DOHH2 (cell line): ENCODE data around the gene TTI1.

Experiments used
- EZH2phosphoT487 ChIP-seq: fragments of 200-600 bp; sonication (generic); IDR thresholded peaks from 2 replicates; pipeline ENCODE4 v1.6.1; 2017; ENCODE audit warnings: borderline replicate concordance, mild to moderate bottlenecking, antibody characterized with exemption, low read length, moderate library complexity, mixed read lengths
- TF ChIP-seq, protein P1 (sequence below): fragments of 200-600 bp; sonication (generic); IDR thresholded peaks from one replicate; pipeline ENCODE4 v1.5.1; 2014; ENCODE audit warnings: antibody characterized with exemption, mild to moderate bottlenecking, low read depth, low read length; ENCODE audit not compliant: poor library complexity, severe bottlenecking

GRCh38 chr20:37977338-37977737 is 55.9 kb downstream of the TTI1 start:
- TF ChIP-seq, protein P1, sequence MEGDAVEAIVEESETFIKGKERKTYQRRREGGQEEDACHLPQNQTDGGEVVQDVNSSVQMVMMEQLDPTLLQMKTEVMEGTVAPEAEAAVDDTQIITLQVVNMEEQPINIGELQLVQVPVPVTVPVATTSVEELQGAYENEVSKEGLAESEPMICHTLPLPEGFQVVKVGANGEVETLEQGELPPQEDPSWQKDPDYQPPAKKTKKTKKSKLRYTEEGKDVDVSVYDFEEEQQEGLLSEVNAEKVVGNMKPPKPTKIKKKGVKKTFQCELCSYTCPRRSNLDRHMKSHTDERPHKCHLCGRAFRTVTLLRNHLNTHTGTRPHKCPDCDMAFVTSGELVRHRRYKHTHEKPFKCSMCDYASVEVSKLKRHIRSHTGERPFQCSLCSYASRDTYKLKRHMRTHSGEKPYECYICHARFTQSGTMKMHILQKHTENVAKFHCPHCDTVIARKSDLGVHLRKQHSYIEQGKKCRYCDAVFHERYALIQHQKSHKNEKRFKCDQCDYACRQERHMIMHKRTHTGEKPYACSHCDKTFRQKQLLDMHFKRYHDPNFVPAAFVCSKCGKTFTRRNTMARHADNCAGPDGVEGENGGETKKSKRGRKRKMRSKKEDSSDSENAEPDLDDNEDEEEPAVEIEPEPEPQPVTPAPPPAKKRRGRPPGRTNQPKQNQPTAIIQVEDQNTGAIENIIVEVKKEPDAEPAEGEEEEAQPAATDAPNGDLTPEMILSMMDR: no peak
- TF ChIP-seq EZH2phosphoT487: no peak
